ENCODE results near the gene ACVR2B.

- TF ChIP-seq ZNF24 (IDR thresholded peaks at IDR 0.05) (no peak), POLR2A (IDR thresholded peaks at IDR 0.05; ENCODE audit: low read depth, low read length) (no peak), RCOR1 (conservative IDR thresholded peaks at IDR 0.05; ENCODE audit: low read depth, low read length) (no peak), EZH2 (IDR thresholded peaks at IDR 0.05; ENCODE audit: borderline replicate concordance, control insufficient read depth, low read depth, low read length) (no peak), SRF (IDR thresholded peaks at IDR 0.05; ENCODE audit: low read depth in 2 of 2, low read length in 2 of 2) (no peak), CTCF (IDR thresholded peaks at IDR 0.05 in 2 of 3, conservative IDR thresholded peaks at IDR 0.05 in 1 of 3; ENCODE audit: control insufficient read depth in 2 of 3, extremely low read depth in 1 of 3, insufficient read depth in 1 of 3, low read depth in 3 of 3, low read length in 3 of 3) (no peak), ZBTB11 (CRISPR knock-in tag; IDR thresholded peaks at IDR 0.05) (no peak), NFIC (IDR thresholded peaks at IDR 0.05; ENCODE audit: low read depth, low read length) (no peak)
- TF ChIP-seq, protein P1, sequence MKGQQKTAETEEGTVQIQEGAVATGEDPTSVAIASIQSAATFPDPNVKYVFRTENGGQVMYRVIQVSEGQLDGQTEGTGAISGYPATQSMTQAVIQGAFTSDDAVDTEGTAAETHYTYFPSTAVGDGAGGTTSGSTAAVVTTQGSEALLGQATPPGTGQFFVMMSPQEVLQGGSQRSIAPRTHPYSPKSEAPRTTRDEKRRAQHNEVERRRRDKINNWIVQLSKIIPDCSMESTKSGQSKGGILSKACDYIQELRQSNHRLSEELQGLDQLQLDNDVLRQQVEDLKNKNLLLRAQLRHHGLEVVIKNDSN (IDR thresholded peaks at IDR 0.05; ENCODE audit: borderline replicate concordance, extremely low read length, insufficient read depth, low read depth, low read length), result no peak
Measured at GRCh38 chr3:38457111-38458003, 3.7 kb downstream of the ACVR2B start.
